ENCODE measurements around the gene CHM. TPM values are rescaled to one million over a fixed set of nuclear protein-coding genes. Genes with fewer than 3 reads are reported as not detected.

CHM gene, protein sequence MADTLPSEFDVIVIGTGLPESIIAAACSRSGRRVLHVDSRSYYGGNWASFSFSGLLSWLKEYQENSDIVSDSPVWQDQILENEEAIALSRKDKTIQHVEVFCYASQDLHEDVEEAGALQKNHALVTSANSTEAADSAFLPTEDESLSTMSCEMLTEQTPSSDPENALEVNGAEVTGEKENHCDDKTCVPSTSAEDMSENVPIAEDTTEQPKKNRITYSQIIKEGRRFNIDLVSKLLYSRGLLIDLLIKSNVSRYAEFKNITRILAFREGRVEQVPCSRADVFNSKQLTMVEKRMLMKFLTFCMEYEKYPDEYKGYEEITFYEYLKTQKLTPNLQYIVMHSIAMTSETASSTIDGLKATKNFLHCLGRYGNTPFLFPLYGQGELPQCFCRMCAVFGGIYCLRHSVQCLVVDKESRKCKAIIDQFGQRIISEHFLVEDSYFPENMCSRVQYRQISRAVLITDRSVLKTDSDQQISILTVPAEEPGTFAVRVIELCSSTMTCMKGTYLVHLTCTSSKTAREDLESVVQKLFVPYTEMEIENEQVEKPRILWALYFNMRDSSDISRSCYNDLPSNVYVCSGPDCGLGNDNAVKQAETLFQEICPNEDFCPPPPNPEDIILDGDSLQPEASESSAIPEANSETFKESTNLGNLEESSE
- 15.6 and 15.7 TPM in 2 replicates for total RNA-seq

DNA sequence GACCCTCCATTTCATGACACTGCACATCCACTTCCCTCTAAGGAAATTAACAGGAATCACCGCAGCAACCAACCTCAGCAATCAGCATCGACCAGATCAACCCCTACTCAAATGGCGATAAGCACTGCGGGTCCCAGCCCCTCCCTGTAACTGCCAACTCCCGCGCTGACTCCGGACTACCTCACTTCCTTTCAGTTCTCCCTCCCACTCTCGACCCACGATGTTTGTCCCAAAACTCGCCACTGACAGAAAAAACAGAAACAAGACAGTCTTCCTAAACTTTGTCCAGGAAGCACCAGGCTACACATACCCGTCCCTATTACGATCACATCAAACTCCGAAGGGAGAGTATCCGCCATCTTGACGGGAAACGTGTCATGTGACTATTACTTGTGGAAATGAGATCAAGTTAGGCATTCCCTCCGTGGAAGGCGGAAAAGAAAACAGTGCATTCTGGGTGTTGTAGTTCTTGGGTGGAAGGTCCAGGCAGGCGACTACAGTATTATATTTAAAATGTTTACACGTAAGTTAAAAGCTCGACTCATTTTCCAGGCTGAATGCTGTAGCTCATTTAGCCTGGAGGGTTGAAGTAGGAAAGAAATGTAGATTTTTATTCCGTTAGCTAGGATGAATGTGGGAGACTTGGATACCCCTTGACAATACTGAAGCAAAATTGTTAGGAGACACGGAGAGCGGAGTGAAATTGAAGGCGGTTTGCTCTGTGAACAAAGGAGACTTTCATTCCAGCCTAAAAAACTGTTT, at the start of gene CHM:
Gene CHM (minus strand): TSS at position 385 of the 762 bp plus-strand sequence. CDS start 26 bp downstream, at position 359.
- no peak within 1 kb of the TSS for H3K27ac Mint-ChIP-seq
- H3K27me3 Mint-ChIP-seq (ENCODE audit: insufficient read depth), result no peaks in the 10 kb centered on the region

DNA sequence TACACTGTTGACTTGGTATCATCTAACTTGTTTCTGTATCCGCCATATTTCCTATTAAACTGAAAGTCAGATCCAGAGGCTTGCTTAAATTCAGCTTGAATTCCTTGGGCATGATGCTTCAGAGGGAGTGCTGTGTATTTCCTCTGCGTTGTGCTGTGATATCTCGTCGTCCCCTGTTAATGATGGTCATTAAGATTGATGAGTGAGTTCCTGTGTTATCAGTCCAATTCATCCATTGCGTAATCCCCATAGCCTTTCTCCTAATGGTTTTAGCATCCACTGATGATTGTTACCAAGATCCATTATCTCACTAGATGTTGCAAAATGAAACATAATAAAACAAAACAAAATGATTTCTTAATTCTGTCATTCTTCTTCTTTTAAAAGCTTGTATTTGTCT, 31.3 kb upstream of the CHM start:
- Mint-ChIP-seq H3K4me3 (no peak overlapping the region), H3K36me3 (ENCODE audit: low read depth) (no peaks in the 10 kb centered on the region), H3K27me3 (ENCODE audit: insufficient read depth) (no peaks in the 10 kb centered on the region), H3K27ac (no peak overlapping the region), H3K4me1 (ENCODE audit: low read depth) (no peaks in the 10 kb centered on the region), H3K9me3 (peaks cover 4% of the 10 kb centered on the region)
- intact Hi-C loops (cut with micrococcal nuclease), result no loop called here
- no peak for DNase-seq (ENCODE audit: low spot score)

More for the DNA sequence above, at the start of gene CHM:
- Mint-ChIP-seq H3K9me3 (no peaks in the 10 kb centered on the region), H3K36me3 (ENCODE audit: low read depth) (peaks cover 2% of the 10 kb centered on the region), H3K4me1 (ENCODE audit: low read depth) (no peaks in the 10 kb centered on the region), H3K4me3 (no peak within 1 kb of the TSS)
- peak; percentile 55 for DNase-seq (ENCODE audit: low spot score)
- intact Hi-C loops (cut with micrococcal nuclease), result loop anchor here (1.0 to 5.0 kb wide), 2 partner anchors 90 to 1044 kb away; partner anchors contain the start of gene APOOL

DNA sequence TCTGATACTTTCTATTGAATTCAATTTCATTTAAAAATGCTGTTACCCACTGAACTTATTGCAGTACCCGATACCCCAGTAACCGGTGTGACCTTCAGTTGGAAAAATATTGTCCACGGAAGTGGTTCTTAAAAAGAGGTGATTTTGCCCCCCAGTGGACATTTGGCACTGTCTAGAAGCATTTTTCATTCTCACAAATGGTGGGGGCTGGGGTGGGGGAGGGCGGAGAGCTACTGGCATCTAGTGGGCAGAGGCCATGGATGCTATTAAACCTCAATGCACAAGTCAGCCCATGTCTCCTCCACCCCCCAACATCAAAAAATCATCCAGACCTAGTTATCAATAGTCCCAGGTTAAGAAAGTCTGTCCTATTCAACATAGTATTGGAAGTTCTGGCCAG, 19.6 kb upstream of the CHM start:
- H3K36me3 Mint-ChIP-seq (ENCODE audit: low read depth), result no peaks in the 10 kb centered on the region
- no peaks in the 10 kb centered on the region for H3K9me3 Mint-ChIP-seq
- H3K4me1 Mint-ChIP-seq (ENCODE audit: low read depth), result no peaks in the 10 kb centered on the region
- H3K27ac Mint-ChIP-seq, result no peak overlapping the region
- no peak overlapping the region for H3K4me3 Mint-ChIP-seq
- intact Hi-C loops (cut with micrococcal nuclease), result no loop called here
- no peaks in the 10 kb centered on the region for H3K27me3 Mint-ChIP-seq (ENCODE audit: insufficient read depth)
- DNase-seq (ENCODE audit: low spot score), result no peak

DNA sequence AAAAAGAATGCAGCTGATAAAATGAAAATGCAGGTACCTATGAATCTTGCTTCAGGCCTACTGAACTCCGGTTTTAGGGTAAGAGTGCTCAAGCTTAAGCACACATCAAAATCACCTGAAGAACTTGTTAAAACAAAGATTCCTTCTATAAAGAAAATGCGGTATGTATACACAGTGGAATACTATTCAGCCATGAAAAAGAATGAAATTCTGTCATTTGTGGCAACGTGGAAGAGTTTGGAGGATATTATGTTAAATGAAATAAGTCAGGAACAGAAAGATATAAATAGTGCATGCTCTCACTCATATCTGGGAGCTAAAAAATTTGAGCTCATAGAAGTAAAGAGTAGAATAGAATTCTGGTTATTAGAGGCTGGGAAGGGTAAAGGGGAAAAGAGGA, 14.0 kb upstream of the CHM start:
- peaks cover 1% of the 10 kb centered on the region for H3K27me3 Mint-ChIP-seq (ENCODE audit: insufficient read depth)
- no peak overlapping the region for H3K4me3 Mint-ChIP-seq
- no peaks in the 10 kb centered on the region for H3K36me3 Mint-ChIP-seq (ENCODE audit: low read depth)
- no peaks in the 10 kb centered on the region for H3K9me3 Mint-ChIP-seq
- DNase-seq (ENCODE audit: low spot score), result no peak
- no peak overlapping the region for H3K27ac Mint-ChIP-seq
- intact Hi-C loops (cut with micrococcal nuclease), result no loop called here
- H3K4me1 Mint-ChIP-seq (ENCODE audit: low read depth), result no peaks in the 10 kb centered on the region

DNA sequence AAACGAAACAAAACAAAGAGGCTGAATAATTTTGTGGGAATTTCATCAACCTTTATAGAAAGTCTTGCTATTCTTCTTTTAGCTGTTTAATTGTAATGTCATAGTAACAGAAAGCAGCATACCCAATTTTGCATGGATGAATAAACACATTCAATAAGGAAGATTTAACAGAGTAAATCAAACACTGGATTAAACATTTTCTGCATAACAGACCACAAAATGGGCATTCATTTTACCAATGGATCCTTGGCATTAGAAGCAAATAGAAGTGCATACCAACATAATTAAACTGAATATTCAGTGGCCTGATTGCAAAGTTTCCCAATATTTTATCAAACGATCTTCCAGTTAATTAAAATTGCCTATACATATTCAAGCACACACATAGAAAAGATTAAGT, 4.4 kb upstream of the CHM start:
- H3K9me3 Mint-ChIP-seq, result no peaks in the 10 kb centered on the region
- intact Hi-C loops (cut with micrococcal nuclease), result no loop called here
- no peak overlapping the region for H3K27ac Mint-ChIP-seq
- no peaks in the 10 kb centered on the region for H3K27me3 Mint-ChIP-seq (ENCODE audit: insufficient read depth)
- no peaks in the 10 kb centered on the region for H3K36me3 Mint-ChIP-seq (ENCODE audit: low read depth)
- DNase-seq (ENCODE audit: low spot score), result no peak
- no peak overlapping the region for H3K4me3 Mint-ChIP-seq
- no peaks in the 10 kb centered on the region for H3K4me1 Mint-ChIP-seq (ENCODE audit: low read depth)

DNA sequence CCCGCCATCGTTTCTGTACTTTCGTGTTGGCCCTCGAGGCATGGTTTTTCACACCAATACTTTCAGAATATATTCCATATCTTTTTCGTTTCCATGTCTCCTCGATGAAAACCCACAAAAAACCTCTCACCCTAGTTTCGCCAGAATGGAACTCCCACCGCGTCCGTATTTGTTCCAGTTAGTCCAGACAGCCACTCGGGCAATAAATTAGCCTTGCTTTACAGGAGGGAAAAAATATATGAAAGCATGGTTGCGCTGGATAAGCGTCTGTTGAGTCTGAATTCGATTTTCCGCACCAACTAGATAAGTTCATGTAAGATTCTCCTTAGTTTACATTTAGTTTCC, 550 bp upstream of the CHM start:
- H3K27ac Mint-ChIP-seq, result no peak overlapping the region

DNA sequence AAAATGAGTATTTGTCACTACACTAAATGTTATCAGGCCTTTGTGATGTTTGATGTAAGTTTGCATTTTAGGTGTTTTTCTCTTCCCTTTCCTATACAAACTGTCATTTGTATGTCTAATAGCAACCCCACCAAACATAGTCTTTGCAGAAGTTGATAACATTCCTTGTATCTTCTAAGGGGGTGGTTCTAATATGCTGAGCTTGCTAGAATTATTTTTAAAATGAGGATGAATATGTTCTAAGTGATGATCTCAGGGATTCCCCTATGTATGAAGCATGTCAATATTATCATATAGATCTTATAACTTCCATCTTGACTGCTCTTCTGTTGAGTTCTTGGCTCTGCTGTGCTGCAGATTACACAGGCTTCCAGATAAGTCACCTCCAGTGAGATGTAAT, 3.1 kb downstream of the CHM start:
- Mint-ChIP-seq H3K4me1 (ENCODE audit: low read depth) (no peaks in the 10 kb centered on the region), H3K4me3 (no peak overlapping the region), H3K27ac (no peak overlapping the region), H3K27me3 (ENCODE audit: insufficient read depth) (no peaks in the 10 kb centered on the region), H3K9me3 (no peaks in the 10 kb centered on the region), H3K36me3 (ENCODE audit: low read depth) (peaks cover 5% of the 10 kb centered on the region)
- DNase-seq (ENCODE audit: low spot score), result no peak
- intact Hi-C loops (cut with micrococcal nuclease), result no loop called here

More for the DNA sequence above, 550 bp upstream of the CHM start:
- H3K36me3 Mint-ChIP-seq (ENCODE audit: low read depth), result peaks cover 2% of the 10 kb centered on the region
- no peaks in the 10 kb centered on the region for H3K9me3 Mint-ChIP-seq
- no peak for DNase-seq (ENCODE audit: low spot score)
- intact Hi-C loops (cut with micrococcal nuclease), result loop anchor here (1.0 to 5.0 kb wide), 2 partner anchors 91 to 1045 kb away; partner anchors contain the start of gene APOOL
- no peaks in the 10 kb centered on the region for H3K27me3 Mint-ChIP-seq (ENCODE audit: insufficient read depth)
- no peak overlapping the region for H3K4me3 Mint-ChIP-seq
- H3K4me1 Mint-ChIP-seq (ENCODE audit: low read depth), result no peaks in the 10 kb centered on the region

DNA sequence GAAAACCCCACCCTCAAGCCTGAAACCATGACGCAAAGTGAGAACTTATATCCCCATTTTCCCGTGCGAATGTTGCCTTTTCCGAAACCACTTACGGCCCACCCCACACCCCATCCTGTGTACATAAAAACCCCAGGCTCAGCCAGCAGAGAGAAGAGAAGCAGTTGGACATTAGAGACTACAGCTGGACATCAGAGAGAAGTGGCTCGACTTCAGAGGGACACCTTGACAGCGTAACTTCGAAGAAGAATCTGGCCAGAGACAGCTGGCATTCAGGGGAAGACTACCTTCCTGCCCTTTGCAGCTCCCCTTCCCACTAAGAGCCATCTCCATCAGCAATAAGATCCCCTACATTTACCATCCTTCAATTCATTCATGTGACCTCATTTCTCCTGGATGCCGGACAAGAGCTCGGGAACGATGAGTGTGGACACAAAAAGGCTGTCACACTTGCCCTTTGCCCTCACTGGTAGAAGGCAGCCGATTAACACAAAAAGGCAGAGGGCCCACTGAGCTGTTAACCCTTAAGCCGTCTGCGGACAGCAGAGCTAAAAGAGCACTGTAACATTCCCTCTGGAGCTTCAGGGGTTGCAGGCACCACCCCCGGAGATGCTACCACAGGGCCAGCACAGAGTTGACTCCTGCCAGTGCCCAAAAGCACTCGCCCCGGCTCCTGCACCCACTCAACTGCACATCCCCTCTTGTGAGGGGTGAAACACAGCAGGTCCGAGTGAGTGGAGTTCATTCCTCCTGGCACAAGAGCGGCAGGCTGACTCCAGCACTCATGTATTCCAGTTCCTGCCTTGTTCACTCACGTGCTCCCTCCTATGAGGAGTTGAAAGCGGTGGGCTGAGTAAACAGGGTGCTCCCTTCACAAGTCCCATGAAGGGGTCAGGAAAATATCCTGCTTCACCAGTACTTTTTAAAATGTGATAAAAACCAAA, 7.5 kb downstream of the CHM start:
- Mint-ChIP-seq H3K4me1 (ENCODE audit: low read depth) (peaks cover 7% of the 10 kb centered on the region), H3K9me3 (no peaks in the 10 kb centered on the region), H3K4me3 (no peak overlapping the region), H3K27me3 (ENCODE audit: insufficient read depth) (no peaks in the 10 kb centered on the region), H3K36me3 (ENCODE audit: low read depth) (peaks cover 7% of the 10 kb centered on the region), H3K27ac (no peak overlapping the region)
- no peak for DNase-seq (ENCODE audit: low spot score)
- intact Hi-C loops (cut with micrococcal nuclease), result no loop called here

DNA sequence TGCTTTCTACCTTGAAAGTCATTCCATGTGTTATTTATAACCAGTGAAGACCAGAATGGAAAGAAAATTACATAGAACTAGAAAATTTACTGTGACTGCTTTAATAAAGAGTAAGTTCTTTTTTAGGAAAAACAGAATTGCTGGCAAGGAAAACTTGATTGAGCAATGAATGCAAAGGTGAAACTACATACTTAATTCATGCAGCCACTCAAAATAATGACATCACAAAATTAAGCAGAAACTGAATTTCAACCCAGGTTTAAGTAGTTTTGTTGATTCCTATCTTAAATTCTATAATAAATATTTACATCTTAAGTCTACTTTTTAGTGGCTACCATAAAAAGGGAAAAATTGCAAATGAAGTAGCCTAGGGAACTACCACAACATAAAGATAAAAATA, 14.0 kb downstream of the CHM start:
- H3K9me3 Mint-ChIP-seq, result no peaks in the 10 kb centered on the region
- peaks cover 10% of the 10 kb centered on the region for H3K4me1 Mint-ChIP-seq (ENCODE audit: low read depth)
- intact Hi-C loops (cut with micrococcal nuclease), result no loop called here

DNA sequence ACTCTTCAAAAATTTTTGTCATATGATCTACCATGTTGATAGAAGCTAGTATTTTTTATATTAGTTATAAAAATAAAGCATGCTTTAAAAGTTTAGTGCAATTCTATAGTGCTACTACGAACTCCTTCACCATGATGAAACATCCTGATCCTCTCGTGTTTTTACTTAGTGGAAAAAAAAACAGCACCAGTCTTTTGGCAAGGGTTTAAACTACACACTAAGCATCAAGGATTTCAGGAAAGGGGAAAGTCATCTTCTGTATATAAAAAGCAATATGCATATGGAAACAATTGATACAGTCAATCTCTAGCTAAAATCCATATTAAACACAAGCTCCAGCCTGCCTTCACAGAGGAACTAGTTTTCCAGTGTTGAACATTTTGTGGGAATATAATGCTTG, 18.7 kb downstream of the CHM start:
- Mint-ChIP-seq H3K9me3 (no peaks in the 10 kb centered on the region), H3K4me3 (no peak overlapping the region), H3K36me3 (ENCODE audit: low read depth) (no peaks in the 10 kb centered on the region), H3K4me1 (ENCODE audit: low read depth) (no peaks in the 10 kb centered on the region), H3K27me3 (ENCODE audit: insufficient read depth) (no peaks in the 10 kb centered on the region), H3K27ac (no peak overlapping the region)
- intact Hi-C loops (cut with micrococcal nuclease), result no loop called here
- no peak for DNase-seq (ENCODE audit: low spot score)

More for the DNA sequence above, 14.0 kb downstream of the CHM start:
- Mint-ChIP-seq H3K4me3 (no peak overlapping the region), H3K27me3 (ENCODE audit: insufficient read depth) (no peaks in the 10 kb centered on the region), H3K27ac (no peak overlapping the region), H3K36me3 (ENCODE audit: low read depth) (peaks cover 6% of the 10 kb centered on the region)
- no peak for DNase-seq (ENCODE audit: low spot score)

DNA sequence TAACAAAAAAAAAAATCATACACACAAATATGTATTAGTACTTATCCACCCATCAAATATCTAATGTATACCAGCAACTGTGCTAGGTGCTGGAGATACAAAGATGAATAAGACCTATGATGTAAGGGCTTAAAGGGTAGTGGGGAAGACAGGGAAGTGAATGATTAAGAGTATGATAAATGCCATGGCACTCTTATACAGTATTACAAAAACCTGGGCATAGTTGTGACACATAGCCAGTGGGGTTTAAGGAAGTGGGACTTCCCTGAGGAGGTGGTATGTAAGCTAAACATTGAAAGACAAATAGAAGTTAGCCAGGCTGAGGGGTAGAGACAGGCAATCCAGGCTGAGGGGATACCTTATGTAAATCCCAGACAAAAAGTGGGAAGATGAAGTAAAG, 23.5 kb downstream of the CHM start:
- Mint-ChIP-seq H3K36me3 (ENCODE audit: low read depth) (no peaks in the 10 kb centered on the region), H3K9me3 (no peaks in the 10 kb centered on the region), H3K27ac (no peak overlapping the region), H3K4me3 (no peak overlapping the region), H3K4me1 (ENCODE audit: low read depth) (peaks cover under 1% of the 10 kb centered on the region), H3K27me3 (ENCODE audit: insufficient read depth) (no peaks in the 10 kb centered on the region)
- intact Hi-C loops (cut with micrococcal nuclease), result no loop called here
- no peak for DNase-seq (ENCODE audit: low spot score)

DNA sequence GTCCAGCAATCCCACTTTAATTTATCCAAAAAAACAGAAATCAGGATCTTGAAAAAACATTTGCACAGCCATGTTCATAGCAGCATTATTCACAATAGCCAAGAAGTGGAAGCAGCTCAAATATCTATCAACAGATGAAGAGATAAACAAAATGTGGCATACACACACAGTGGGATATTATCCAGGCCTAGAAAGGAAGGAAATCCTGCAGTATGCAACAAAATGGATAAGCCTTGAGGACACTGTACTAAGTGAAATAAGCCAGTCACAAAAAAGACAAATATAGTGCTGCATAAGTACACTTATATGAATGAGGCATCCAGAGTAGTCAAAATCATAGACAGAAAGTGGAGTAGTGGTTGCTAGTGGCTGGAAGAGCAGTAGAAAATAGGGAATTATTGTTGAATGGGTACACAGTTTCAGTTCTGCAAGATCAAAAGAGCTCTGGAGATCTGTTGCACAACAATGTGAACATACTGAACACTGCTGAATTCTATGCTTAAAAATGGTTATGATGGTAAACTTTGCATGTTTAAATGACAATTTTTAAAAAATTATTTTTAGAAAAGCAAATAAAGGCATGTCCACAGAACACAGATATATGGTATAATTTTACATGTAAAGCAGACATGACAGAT, 25.6 kb downstream of the CHM start:
- no peak overlapping the region for H3K27ac Mint-ChIP-seq
- intact Hi-C loops (cut with micrococcal nuclease), result no loop called here
- no peaks in the 10 kb centered on the region for H3K9me3 Mint-ChIP-seq

More for the DNA sequence above, 25.6 kb downstream of the CHM start:
- Mint-ChIP-seq H3K27me3 (ENCODE audit: insufficient read depth) (no peaks in the 10 kb centered on the region), H3K36me3 (ENCODE audit: low read depth) (peaks cover 8% of the 10 kb centered on the region), H3K4me3 (no peak overlapping the region), H3K4me1 (ENCODE audit: low read depth) (peaks cover 5% of the 10 kb centered on the region)
- DNase-seq (ENCODE audit: low spot score), result no peak

All from activated T-helper 1 cell treated with anti-CD3 and anti-CD28 coated beads, Interleukin-12 subunit alpha, Interleukin-12 subunit beta, Interleukin-2, Interleukin-4 antibody, amounts not matched to agents 30 ng/mL and 10 ng/mL and 1 ng/mL, durations not matched to agents 14 hours and 24 hours and 36 hours (primary cell).